Urothelium cell line (cell line): ENCODE data around the gene THEM4.
"Not testable (repeated sequence)": the region's sequence is repeated elsewhere in the genome, so short reads cannot be mapped to it uniquely, and the experiment has no call there.

Experiments
- DNase-seq: peaks from one replicate; pipeline ENCODE4 v3.0.0; 2011; ENCODE audit warnings: low spot score, mixed read lengths
- FAIRE-seq: peaks from 2 replicates; lab custom pipeline; 2011; peaks lifted over from hg19 to GRCh38; lab: Jason Lieb, UNC

THEM4 gene

DNA sequence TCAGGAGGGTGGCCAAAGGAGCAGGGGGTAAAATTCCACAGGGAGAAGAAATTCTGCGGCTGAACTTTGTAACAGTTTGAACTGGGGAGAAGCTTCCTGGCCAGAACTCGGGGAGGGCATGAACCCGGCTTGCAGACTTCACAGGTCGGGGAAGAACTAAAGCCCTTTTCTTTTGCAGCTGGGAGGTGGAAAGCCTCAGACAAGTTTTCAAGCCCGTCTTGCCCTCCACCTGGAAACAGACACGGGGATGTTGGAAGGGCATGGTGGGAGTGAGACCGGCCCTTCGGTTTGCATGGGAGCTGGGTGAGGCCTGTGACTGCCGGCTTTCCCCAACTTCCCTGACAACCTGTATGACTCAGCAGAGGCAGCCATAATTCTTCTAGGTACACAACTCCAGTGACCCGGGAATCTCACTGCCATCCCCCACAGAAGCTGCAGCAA is 11.3 kb downstream of the THEM4 start:
- FAIRE-seq (no peak), DNase-seq (no peak)

DNA sequence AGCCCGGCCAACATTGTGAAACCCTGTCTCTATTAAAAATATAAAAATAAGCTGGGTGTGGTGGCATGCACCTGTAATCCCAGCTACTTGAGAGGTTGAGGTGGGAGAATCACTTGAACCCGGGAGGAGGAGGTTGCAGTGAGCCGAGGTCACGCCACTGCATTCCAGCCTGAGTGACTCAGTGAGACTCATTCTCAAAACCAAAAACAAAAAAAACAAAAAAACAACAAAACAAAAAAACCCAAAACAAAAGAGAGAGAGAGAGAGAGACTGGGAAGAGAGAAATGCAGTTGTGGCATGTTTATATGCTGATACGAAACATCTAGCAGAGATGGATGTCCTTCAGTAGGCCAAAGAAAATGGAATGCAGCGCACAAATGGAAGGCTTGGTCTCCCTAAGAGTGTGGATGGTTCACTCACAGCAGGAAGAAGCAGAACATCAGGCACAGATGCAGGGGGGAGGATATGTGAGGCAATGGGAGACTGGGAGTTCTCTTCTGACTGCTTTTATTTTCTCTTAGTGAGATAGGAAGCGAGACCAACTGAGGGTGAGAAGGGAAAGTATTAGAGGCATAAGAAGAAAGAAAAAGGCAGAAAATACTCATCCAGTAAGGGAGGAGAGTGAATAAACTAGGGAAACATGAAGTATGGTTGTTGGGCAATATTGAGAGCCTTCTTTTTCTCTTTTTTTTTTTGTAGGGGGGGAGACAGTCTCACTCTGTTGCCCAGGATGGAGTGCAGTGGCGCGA is 16.0 kb downstream of the THEM4 start:
- DNase-seq (no peak), FAIRE-seq (no peak)

DNA sequence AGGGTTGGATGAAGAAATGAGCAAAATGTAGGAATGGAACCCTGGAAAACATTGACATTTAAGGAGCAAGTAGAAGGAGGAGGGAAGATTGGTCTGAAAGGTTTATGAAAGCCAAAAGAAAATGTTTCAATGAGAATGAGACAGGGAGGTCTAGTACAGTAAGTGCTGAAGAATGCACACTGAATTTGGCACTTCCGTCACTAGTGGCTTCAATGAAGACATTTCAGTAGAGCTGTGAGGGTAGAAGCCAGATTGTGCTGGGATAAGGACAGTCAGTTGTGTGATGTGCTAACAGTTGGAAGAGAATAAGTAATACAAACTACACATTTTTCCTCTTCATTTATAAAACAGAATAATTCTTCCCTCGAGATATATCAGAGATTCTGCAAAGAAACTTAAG is 17.1 kb downstream of the THEM4 start:
- FAIRE-seq (no peak), DNase-seq (no peak)

DNA sequence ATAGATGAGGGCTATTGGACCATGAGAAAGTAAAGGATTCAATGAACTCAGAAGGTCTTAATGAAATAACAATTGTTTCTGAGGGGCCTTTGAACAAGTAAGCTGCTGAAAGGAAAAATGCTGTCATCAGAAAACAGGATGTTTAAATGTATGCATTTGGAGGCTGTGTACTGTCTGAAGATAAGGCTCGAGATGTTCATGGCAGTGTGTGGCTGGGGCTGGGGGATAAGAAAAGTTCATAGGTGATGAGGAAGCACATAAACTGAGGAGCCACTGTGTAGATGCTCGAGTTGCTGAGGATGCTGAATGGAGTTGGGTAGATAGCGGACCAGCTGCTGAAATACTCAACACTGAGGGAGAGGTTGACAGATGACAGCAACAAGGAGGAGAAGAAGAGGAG is 17.8 kb downstream of the THEM4 start:
- no peak for FAIRE-seq
- no peak for DNase-seq

DNA sequence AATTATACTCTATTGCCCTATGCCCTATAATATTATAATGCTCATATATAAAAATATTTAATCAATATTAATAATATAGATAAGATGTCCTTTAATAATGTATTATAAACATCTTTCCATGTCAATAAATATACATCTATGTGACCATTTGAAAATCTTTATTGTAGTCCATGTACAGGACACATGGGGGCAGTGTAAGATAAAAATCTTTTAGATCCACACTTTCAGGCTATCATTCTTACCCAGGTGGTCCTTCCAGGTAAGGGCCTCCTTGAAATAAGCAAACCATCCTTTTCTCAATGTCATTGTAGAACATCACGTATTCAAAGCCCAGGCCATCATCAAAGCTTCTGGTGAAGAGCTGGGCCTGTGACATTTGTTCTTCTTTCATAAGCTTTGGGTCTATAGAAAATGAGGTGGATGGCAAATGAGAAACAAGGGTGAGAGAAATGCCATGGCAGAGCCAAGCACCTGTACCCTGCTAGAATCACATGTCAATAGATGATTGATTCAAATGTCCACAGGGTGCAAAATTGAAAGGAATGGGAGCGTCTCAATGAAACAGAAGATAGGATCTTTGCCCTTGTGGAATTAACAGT is 20.2 kb downstream of the THEM4 start:
- FAIRE-seq (no peak), DNase-seq (no peak)

DNA sequence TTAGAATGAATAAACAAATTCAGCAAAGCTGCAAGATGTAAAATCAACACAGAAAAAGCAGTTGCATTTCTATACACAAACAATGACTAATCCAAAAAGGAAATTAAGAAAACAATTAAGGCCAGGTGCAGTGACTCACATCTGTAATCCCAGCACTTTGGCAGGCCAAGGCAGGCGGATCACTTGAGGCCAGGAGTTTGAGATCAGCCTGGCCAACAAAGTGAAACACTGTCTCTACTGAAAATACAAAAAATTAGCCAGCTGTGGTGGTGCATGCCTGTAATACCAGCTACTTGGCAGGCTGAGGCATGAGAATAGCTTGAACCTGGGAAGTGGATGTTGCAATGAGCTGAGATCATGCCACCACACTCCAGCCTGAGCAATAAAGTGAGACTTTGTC is 22.3 kb downstream of the THEM4 start:
- DNase-seq = no peak
- FAIRE-seq = no peak

DNA sequence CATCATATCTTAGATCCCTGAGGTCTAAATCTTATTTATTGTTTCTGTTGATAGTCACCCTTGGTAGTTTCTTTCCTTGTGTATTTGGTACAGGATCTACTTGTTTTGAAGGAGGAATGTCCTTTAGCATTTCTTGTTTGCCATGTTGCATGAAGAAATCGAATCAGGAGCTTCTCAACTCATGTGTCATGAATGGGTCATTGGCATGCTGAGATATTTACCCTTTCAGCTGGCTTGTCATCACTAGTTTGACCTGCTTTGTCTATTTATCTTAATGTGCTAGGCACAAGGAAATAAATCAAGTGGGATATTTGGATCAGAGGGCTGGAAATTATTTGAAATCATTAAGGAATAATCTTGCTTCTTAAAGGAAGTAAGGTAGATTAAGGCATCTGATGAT is 23.8 kb downstream of the THEM4 start:
- no peak for DNase-seq
- FAIRE-seq = no peak

DNA sequence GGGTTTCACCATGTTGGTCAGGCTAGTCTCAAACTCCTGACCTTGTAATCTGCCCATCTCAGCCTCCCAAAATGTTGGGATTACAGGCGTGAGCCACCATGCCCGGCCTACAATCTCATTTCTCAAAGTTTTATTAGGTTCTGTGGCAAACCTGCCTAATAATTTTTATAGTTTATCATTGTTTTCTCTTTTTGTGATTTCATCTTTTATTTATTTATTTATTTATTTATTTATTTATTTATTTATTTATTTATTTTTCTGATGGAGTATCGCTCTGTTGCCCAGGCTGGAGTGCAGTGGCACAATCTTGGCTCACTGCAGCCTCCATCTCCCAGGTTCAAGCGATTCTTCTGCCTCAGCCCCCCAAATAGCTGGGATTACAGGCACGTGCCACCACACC is 24.4 kb downstream of the THEM4 start:
- not testable (repeated sequence) for FAIRE-seq, DNase-seq

DNA sequence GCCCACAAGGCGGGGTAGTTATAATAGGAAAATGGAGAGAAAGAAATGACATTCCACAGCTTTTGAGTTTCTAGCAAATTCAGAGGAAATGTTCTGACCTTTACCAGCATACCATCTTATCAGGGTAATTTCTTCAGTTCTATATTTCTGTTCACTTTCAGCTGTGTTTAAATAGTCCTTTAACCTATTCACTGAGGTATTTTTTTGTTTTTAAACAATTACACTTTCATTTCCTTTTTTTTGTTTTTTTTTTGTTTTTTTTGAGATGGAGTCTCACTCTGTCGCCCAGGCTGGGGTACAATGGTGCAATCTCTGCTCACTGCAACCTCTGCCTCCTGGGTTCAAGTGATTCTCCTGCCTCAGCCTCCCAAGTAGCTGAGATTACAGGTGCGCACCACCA is 24.9 kb downstream of the THEM4 start:
- not testable (repeated sequence) for FAIRE-seq, DNase-seq

DNA sequence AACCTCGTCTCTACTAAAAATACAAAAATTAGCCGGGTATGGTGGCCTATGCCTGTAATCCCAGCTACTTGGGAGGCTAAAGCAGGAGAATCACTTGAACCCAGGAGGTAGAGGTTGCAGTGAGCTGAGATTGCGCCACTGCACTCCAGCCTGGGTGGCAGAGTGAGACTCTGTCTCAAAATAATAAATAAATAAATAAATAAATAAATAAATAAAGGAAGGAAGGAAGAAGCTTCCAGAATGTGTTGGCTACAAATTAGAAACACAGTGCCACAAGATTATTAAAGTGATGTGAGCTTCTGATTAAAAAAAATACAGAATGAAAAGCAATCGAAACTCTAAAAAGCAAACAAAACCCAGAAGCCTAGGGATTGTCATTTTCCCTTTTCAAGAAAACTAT is 25.4 kb downstream of the THEM4 start:
- DNase-seq, FAIRE-seq: not testable (repeated sequence)

DNA sequence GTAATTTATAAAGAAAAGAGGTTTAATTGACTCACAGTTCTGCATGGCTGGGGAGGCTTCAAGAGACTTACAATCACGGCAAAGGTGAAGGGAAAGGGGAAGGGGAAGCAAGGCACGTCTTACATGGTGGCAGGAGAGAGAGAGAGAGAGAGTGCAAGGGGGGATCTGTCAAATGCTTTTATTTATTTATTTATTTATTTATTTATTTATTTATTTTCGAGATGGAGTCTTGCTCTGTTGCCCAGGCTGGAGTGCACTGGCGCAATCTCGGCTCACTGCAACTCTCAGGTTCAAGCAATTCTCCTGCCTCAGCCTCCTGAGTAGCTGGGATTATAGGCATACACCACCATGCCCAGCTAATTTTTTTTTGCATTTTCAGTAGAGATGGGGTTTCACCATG is 26.4 kb downstream of the THEM4 start:
- DNase-seq, FAIRE-seq: not testable (repeated sequence)

DNA sequence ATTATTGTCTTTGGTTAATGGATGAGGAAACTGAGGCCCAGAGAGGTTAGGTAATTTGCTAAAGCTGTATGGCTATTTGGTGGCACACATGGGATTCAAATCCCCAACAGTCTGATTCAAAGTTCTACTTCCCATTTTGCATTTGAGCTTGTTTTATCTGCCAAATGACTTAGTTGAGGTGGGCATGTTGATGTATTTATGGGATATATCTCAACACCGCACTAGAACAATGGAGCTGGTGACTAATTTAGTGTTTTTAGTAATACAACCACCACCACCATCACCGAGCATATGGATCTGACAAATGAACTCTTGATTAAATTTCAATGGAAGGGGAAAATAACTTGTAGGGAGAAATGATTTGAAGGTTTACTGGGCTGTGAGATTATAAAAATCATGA is 26.8 kb downstream of the THEM4 start:
- DNase-seq (no peak), FAIRE-seq (no peak)

DNA sequence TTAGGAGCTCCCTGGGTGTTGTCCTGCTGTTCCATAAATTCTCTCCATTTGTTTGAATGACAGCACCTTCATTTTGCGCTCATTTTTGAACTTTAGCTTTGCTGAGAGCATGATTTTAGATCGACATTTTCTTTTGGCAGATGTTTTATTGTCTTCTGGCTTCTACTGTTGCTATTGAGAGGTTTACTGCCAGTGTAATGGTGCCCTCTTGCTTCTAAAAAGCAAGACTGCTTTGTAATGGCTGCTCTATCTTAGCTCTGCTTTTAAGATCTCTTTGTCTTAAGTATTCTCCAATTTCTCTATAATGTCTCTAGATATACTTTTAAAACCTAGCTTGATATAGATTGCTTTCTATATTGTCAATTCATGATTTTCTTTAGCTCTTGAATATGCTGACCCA is 27.8 kb downstream of the THEM4 start:
- FAIRE-seq (no peak), DNase-seq (no peak)

DNA sequence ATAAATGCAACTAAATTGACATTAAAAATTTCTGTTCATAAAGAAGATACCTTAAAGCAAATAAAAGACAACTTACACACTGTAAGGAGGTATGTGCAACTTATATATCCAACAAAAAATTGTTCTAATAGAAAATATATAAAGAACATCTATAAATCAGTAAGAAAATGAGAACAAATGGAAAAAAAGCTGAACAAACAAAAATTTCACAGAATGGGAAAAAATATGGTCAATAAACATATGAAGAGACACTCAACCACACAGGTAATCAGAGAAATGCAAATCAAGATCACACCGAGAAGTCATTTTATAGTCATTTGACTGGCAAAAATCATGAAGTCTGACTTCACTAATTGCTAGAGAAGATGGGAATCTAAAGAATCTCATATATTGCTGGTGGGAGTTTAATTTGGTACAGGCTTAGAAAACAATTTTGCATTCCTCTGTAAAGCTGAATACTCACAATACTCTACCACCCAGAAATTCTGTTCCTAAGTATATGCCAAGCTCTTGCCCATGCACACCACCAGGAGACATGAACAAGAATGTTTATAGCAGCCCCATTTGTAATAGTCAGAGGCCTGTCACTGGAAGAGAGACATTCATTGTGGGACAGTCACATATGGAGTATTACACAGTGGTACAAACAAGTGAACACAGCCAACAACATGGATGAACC is 33.8 kb downstream of the THEM4 start:
- FAIRE-seq = no peak
- DNase-seq = no peak

DNA sequence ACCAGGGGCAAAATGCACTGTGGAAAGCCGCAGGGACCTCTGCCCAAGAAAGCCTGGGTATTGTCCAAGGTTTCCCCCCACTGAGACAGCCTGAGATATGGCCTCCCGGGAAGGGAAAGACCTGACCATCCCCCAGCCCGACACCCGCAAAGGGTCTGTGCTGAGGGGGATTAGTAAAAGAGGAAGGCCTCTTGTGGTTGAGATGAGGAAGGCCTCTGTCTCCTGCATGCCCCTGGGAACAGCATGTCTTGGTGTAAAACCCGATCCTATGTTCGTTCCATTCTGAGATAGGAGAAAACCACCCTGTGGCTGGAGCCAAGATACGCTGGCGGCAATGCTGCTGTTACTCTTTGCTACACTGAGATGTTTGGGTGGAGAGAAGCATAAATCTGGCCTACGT is 36.5 kb downstream of the THEM4 start:
- FAIRE-seq = not testable (repeated sequence)

DNA sequence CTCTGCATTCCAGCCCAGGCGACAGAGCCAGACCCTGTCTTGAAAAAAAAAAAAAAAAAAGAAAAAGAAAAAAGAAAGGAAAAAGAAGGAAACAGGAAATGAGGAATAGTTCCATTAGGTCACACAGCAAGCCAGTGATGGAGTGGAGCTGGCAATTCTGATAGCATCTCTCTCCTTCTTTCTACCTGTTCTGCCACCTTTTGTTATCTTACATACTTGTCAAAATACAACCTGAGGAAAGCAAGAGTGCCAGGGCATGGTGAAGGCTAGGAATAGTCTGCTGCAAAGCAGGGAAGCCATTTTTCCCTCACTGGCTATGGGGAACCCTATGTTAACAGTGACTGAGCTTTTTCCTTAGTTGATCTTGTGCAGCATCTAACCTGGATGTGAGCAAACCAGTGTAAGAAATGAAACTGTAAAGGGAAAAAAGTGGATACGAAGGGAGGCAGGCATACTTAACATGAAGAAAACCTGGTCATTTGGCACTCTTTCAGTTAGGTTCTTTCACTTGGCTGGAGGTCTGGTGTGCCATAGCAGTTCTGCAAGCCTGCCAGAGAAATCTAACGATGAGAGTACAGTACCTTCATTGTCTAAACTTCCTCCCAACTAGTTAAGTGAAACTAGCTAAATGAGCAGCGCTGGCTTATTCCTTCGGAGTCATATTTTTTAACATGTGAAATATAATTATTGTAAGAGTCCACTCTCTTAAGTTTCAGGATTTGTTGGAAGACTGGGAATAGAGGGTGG is 37.9 kb downstream of the THEM4 start:
- FAIRE-seq = no peak
- DNase-seq = no peak

More for the DNA sequence above, 36.5 kb downstream of the THEM4 start:
- DNase-seq = not testable (repeated sequence)

DNA sequence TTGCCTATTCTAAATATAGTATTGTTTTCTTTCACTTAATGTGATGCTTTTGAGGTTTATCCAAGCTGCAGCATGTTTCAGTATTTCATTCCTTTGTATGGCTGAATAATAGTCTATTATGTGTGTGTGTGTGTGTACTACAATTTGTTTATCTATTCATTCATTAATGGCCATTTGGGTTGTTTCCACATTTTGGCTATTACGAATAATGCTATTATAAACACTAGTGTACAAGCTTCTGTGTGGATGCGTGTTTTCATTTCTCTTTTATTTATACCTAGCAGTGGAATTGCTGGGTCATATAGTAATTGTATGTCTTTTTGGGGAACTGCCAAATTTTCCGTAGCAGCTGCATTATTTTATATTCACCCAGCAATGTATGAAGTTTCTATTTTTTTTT is 40.8 kb downstream of the THEM4 start:
- FAIRE-seq = no peak
- DNase-seq = no peak

DNA sequence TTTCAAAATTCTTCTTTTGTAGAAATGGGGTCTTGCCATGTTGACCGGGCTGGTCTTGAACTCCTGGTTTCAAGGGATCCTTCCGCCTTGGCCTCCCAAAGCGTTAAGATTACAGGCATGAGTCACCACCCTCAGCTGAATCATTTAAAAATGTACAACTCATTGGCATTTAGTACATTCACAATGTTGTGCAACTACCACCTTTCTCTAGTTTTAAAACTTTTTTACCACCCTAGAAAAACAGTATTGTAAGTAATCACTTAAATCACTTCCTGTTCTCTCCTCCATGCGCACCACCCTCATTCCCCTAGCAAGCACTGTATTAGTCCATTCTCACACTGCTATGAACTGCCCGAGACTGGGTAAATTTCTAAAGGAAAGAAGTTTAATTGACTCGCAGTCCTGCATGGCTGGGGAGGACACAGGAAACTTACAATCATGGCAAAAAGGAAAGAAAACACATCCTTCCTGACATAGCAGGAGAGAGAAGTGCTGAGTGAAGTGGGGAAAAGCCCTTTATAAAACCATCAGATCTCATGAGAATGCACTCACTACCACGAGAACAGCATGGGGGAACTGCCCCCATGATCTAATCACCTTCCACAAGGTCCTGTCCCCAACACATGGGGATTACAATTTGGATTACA is 41.4 kb downstream of the THEM4 start:
- FAIRE-seq = no peak
- DNase-seq = no peak

DNA sequence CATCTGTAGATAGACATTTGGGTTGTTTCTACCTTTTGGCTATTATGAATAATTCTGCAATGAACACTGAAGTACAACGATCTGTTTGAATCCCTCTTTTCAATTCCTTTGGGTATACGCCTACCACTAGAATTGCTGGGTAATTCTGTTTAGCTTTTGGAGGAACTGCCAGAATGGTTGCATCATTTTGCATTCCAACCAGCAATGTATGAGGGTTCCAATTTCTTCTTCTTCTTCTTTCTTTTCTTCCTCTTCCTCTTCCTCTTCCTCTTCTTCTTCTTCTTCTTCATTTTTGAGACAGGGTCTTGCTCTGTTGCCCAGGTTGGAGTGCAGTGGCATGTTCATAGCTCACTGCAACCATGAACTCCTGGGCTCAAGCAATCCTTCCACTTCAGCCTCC is 42.0 kb downstream of the THEM4 start:
- no peak for FAIRE-seq
- no peak for DNase-seq

DNA sequence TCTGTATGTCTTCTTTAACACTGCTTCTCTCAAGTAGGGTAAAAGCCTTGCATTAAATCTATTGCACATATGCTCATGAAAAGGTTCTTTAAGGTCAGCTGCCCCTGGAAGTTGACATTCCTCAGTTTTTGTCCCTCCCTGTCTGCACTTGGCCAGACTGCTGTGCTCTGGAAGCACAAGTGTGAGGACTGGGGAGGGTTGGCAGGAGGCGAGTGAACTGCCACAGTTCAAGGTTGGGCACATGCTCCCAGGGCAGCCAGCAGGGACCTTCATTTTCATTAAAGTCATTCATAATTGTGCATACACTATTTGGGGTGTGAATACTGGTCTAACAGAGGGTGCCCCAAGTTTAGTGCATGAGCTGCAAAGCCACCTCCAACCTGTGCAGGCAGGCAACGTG is 44.9 kb downstream of the THEM4 start:
- FAIRE-seq (no peak), DNase-seq (no peak)

DNA sequence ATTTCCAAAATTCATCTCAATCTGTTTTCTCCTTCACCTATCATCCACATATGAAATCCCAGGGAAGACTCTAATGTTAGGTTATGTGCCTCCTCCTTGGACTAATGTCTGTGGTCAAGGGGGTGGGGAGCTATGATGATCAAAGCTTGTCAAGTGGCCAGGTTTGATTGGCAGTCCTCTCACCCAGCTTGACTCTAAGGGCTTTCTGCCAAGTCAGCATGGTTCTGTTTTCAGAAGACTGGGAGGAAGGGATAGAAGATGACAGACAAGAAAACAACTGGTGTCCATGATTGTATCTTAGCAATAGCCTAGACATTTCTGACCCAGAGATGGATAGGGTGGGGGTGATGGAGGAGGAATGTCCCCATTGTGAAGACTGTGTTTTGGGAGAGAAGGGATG is 46.7 kb downstream of the THEM4 start:
- no peak for DNase-seq
- FAIRE-seq = no peak
